OCI-LY3 (cell line): Measurements from ENCODE around the gene SRSF6.
"Not testable (repeated sequence)": the region's sequence is repeated elsewhere in the genome, so short reads cannot be mapped to it uniquely, and the experiment has no call there.

Experiments used
- EZH2phosphoT487 ChIP-seq: fragments of 200-600 bp; shearing (Covaris generic); IDR thresholded peaks from 2 replicates; pipeline ENCODE4 v1.6.1; 2018; ENCODE audit warnings: antibody characterized with exemption, mixed run types, low read depth
- TF ChIP-seq, protein P1 (sequence below): fragments of 200-600, 300-600 bp; sonication (generic); IDR thresholded peaks from 2 replicates; pipeline ENCODE4 v1.5.1; 2014; ENCODE audit warnings: antibody characterized with exemption, low read length, low read depth

DNA sequence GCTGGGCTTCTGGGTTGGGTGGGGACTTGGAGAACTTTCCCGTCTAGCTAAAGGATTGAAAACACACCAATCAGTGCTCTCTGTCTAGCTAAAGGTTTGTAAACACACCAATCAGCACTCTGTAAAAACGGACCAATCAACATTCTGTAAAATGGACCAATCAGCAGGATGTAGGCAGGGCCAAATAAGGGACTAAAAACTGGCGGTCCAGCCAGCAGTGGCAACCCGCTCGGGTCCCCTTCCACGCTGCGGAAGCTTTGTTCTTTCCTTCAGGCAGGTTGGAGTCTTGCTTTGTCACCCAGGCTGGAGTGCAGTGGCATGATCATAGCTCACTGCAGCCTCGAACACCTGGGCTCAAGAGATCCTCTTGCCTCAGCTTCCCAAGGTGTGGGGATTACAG is 1.4 kb upstream of the SRSF6 start:
- TF ChIP-seq, protein P1, sequence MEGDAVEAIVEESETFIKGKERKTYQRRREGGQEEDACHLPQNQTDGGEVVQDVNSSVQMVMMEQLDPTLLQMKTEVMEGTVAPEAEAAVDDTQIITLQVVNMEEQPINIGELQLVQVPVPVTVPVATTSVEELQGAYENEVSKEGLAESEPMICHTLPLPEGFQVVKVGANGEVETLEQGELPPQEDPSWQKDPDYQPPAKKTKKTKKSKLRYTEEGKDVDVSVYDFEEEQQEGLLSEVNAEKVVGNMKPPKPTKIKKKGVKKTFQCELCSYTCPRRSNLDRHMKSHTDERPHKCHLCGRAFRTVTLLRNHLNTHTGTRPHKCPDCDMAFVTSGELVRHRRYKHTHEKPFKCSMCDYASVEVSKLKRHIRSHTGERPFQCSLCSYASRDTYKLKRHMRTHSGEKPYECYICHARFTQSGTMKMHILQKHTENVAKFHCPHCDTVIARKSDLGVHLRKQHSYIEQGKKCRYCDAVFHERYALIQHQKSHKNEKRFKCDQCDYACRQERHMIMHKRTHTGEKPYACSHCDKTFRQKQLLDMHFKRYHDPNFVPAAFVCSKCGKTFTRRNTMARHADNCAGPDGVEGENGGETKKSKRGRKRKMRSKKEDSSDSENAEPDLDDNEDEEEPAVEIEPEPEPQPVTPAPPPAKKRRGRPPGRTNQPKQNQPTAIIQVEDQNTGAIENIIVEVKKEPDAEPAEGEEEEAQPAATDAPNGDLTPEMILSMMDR = not testable (repeated sequence)
- not testable (repeated sequence) for TF ChIP-seq EZH2phosphoT487
